Choroid plexus epithelial cell (primary cell): ENCODE results near the gene USP36.
A peak's percentile ranks its signal among the peaks of the same experiment; 100 is the strongest.

Experiments
- DNase-seq: peaks from one replicate; pipeline ENCODE4 v3.0.0-alpha.2; 2010; ENCODE audit warnings: low read depth
- H3K4me3 ChIP-seq: 2 replicates; pipeline ENCODE4 v1.5.1; 2011; ENCODE audit warnings: low read depth, mild to moderate bottlenecking, control low read depth, low read length, moderate library complexity
- CTCF ChIP-seq: conservative IDR thresholded peaks from 2 replicates; pipeline ENCODE4 v1.5.1; 2011; ENCODE audit warnings: low read depth, mild to moderate bottlenecking, control low read depth, inconsistent platforms, low read length, moderate library complexity

The USP36 gene

DNA sequence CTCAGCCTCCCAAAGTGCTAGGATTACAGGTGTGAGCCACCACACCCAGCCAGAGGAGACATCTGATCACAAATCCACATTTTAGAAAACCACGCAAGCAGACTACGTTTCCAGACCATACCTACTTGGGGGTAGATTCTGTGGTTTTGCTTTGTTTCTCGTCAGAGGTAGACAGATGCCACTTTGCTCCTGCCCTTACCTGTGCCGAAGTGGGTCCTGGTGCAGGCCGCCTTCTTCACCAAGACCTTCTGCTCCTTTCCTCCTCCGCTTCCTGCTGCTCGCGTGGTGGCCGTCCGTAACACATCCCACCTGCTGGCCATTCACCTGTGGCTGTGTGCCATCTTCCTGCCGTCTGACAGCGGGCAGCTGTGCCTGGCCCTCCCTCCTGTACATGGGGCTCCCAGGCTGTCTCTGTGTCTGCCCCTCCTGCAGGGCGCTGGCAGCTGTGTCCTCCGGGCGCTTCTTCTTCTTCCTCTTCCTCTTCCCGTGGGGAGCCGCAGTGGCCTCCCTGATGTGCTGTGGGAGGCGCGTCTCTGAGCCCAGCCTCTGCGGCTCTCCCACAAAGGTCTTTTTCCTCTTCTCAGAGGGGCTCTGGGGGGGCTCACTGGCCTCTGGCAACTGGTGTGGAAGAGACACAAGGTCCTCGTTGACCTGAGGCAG is 37.3 kb downstream of the USP36 start:
- no peak for DNase-seq
- H3K4me3 ChIP-seq: no peak overlapping the region
- no peak for TF ChIP-seq CTCF

GRCh38 chr17:78802459-78802858 is 38.2 kb downstream of the USP36 start:
- no peak for DNase-seq
- H3K4me3 ChIP-seq: no peak overlapping the region
- no peak for TF ChIP-seq CTCF

- DNase-seq: no peak
- TF ChIP-seq CTCF: no peak
- H3K4me3 ChIP-seq: no peak overlapping the region
Observed at GRCh38 chr17:78802008-78802407, 38.6 kb downstream of the USP36 start.

DNA sequence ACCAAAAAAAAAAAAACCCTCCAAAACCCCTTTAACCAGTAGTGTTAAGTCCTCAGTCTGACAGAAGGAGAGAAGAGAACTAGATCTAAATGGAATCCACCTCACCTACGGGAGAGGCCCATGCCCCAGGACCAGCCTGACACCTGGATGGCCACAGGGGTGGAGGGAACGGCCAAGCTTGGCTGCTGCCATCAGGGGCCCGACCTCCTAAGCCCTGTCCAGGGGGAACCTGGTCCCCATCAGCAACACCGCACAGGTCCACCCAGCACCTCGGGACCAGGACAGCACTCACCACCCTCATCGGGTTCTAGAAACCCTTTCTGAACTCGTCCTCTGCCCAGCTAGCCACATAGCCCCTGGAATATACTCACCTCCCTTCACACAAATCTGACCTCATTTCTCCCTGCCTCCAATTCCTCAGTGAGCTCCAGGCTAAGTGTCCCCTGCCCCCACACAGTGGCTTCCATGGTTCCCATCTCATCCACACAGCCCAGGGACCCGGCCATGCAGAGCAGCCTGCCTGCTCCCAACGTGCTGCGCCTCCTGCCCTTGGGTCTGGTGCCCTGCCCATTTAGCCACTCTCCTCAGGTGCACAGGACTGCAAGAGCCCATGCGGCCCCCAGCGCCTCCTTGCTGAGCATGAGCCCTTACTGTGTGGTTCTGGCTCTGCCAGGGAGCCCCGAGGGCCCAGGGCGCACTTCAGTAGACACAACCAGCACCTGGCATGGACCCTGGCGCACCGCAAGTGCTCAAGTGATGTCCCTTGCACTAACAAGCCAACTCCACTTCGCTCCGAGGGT is 40.3 kb downstream of the USP36 start:
- no peak for DNase-seq
- no peak for TF ChIP-seq CTCF
- H3K4me3 ChIP-seq: no peak overlapping the region

DNA sequence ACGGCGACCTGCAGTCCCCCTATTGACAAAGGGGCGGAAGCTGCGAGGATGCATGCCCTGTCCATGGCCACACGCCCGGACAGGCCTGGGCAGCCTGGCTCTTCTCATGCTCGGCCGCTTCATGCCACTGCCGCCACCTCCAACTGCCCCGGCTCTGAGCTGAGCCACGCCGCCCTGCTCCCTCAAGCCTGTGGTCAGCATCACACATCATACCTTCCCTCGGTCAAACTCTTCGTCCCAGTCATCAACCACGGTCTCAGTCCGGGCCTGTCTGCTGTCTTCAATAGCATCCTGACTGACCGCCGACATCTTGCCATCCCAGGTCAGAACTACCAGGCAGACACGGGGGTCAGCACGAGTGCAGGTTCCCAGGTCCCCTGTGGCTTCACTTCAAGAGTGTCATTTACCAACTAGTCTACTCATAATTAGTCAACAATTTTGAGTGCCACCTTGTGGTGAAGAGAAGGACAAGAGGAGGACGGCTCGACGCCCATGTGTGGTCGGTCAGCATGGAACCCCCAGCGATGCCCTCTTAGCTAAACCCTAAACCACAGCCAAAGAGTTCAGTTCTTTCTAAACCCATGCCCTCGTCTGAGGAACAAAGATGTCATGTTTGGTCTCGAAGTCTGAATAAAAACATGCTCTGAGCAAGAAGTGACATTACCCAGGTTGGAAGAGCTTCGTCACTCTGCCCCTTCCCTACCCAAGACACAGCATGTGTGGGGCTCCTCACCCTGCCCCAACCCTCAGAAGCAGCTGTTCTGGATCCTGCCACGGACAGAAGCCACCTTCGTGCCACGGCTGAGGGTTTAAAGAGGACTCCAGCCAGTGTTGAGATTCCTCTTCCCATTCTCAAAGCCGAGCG is 41.7 kb downstream of the USP36 start:
- no peak overlapping the region for H3K4me3 ChIP-seq
- TF ChIP-seq CTCF: peak; percentile 60
- DNase-seq: peak; percentile 47

GRCh38 chr17:78797691-78798585 is 42.7 kb downstream of the USP36 start:
- TF ChIP-seq CTCF: no peak
- H3K4me3 ChIP-seq: no peak overlapping the region
- no peak for DNase-seq
